Upper lobe of left lung (tissue), 6 donors: ENCODE data around the gene AGBL4. TPM values are rescaled to one million over a fixed set of nuclear protein-coding genes. Genes with fewer than 3 reads are reported as not detected.
A peak's percentile ranks its signal among the peaks of the same experiment; 100 is the strongest.

Experiments used
- ATAC-seq, 2 donors: fragments of 200-7000 bp; cut with Tn5 transposase; one replicate each; pipeline ENCODE4 v1.9.1; 2022; ENCODE audit warnings: mild to moderate bottlenecking in 2 of 2, moderate library complexity in 2 of 2; ENCODE audit not compliant: low FRiP score in 2 of 2
- DNase-seq, 2 donors: peaks; one replicate each; pipeline ENCODE4 v3.0.0-alpha.2; 2019 to 2020
- H3K27ac ChIP-seq, 4 donors: fragments of 200-600 bp; sonication (generic); one replicate each; pipeline ENCODE4 v1.5.1; 2016 to 2019
- H3K27me3 ChIP-seq, 4 donors: fragments of 200-600 bp; sonication (generic); one replicate each; pipeline ENCODE4 v1.5.1; 2017 to 2019
- H3K36me3 ChIP-seq, 4 donors: fragments of 200-600 bp; sonication (generic); one replicate each; pipeline ENCODE4 v1.5.1; 2016 to 2019
- H3K4me1 ChIP-seq, 4 donors: fragments of 200-600 bp; sonication (generic); one replicate each; pipeline ENCODE4 v1.5.1; 2018 to 2019
- H3K4me3 ChIP-seq, 4 donors: fragments of 200-600 bp; sonication (generic); one replicate each; pipeline ENCODE4 v1.5.1; 2017 to 2019; ENCODE audit warnings: mild to moderate bottlenecking in 2 of 4, moderate library complexity in 1 of 4
- H3K9me3 ChIP-seq, 4 donors: fragments of 200-600 bp; sonication (generic); one replicate each; pipeline ENCODE4 v1.5.1; 2018 to 2019
- CTCF ChIP-seq, 6 experiments: fragments of 450-650 bp in 4 of 6; fragments of 200-600 bp in 2 of 6; sonication (generic) in 2 of 6; IDR thresholded peaks; one replicate each; pipeline ENCODE4 v1.5.1; 2016 to 2019; ENCODE audit warnings: antibody characterized with exemption in 6 of 6
- EP300 ChIP-seq, 4 donors: sonication (generic); formaldehyde crosslinking; IDR thresholded peaks; one replicate each; pipeline ENCODE4 v1.5.1; 2017; ENCODE audit warnings: antibody characterized with exemption in 4 of 4, control low read depth in 2 of 4
- POLR2A ChIP-seq, 4 donors: fragments of 450-650 bp; IDR thresholded peaks; one replicate each; pipeline ENCODE4 v1.5.1; 2016 to 2017; ENCODE audit warnings: antibody characterized with exemption in 4 of 4, mild to moderate bottlenecking in 2 of 4
- POLR2AphosphoS5 ChIP-seq, 2 donors: sonication (generic); formaldehyde crosslinking; IDR thresholded peaks; one replicate each; pipeline ENCODE4 v1.5.1; 2017; ENCODE audit warnings: antibody characterized with exemption in 2 of 2
- WGBS, 2 donors: methylation state at CpG; one replicate each; pipeline ENCODE4 v1.1.5; 2017 to 2018; 5-methylcytosine and 5-hydroxymethylcytosine counted together
- total RNA-seq, 6 donors: library from RNA; depleted of rRNA in 4 of 6; stranded (reverse); fragments of >200 nt in 4 of 6; gene quantifications; one replicate each; pipeline versions ENCODE4 v1.1.0 to v1.2.1, GENCODE V29; 2016 to 2021
- donor health status: DM: no; HTN: no; CAD: no; lungs with moderate emphysema.
- donor health status: DM: no; HTN: yes; CAD: no; lungs with severe emphysema.

The AGBL4 gene
- total RNA-seq, 6 donors from 2014 or later, result 0.57 to 10.5 (median 1.5) TPM

- no peak overlapping the region for H3K4me3 ChIP-seq
- no peak for DNase-seq
- no peaks in the 10 kb centered on the region for H3K27me3 ChIP-seq
- H3K4me1 ChIP-seq, result peaks cover 0 to 5% (median 0%) of the 10 kb centered on the region in 4 donors
- H3K9me3 ChIP-seq, result no peaks in the 10 kb centered on the region
- no peak for ATAC-seq
- H3K36me3 ChIP-seq, result no peaks in the 10 kb centered on the region
- H3K27ac ChIP-seq, result no peak overlapping the region
- TF ChIP-seq EP300 (IDR thresholded peaks at IDR 0.05) (no peak), CTCF (IDR thresholded peaks at IDR 0.05) (no peak), POLR2AphosphoS5 (IDR thresholded peaks at IDR 0.05) (no peak), POLR2A (IDR thresholded peaks at IDR 0.05) (no peak)
- WGBS, 2 donors, result 89 to 90% methylated on average over 5 of the region's 5 CpGs
Observed at GRCh38 chr1:48943826-48944225, 1079.9 kb downstream of the AGBL4 start.

GRCh38 chr1:48943393-48943792, 1080.4 kb downstream of the AGBL4 start:
- ATAC-seq (no peak), DNase-seq (no peak)
- no peaks in the 10 kb centered on the region for H3K27me3 ChIP-seq
- no peaks in the 10 kb centered on the region for H3K9me3 ChIP-seq
- H3K27ac ChIP-seq, result no peak overlapping the region
- WGBS, 2 donors, result 95 to 100% methylated on average over 1 of the region's 1 CpG
- no peaks in the 10 kb centered on the region for H3K36me3 ChIP-seq
- H3K4me3 ChIP-seq, result no peak overlapping the region
- peaks cover 0 to 5% (median 0%) of the 10 kb centered on the region in 4 donors for H3K4me1 ChIP-seq
- no peak for TF ChIP-seq CTCF (IDR thresholded peaks at IDR 0.05)
- no peak for TF ChIP-seq POLR2A (IDR thresholded peaks at IDR 0.05)
- TF ChIP-seq POLR2AphosphoS5 (IDR thresholded peaks at IDR 0.05), result no peak
- TF ChIP-seq EP300 (IDR thresholded peaks at IDR 0.05), result no peak

GRCh38 chr1:48940962-48941732, 1082.6 kb downstream of the AGBL4 start:
- ATAC-seq (peak in 1 of 2 donors; percentile 73), DNase-seq (no peak)
- Histone ChIP-seq H3K4me1 (peaks cover 0 to 5% (median 0%) of the 10 kb centered on the region in 4 donors), H3K9me3 (no peaks in the 10 kb centered on the region), H3K36me3 (no peaks in the 10 kb centered on the region), H3K4me3 (no peak overlapping the region), H3K27me3 (no peaks in the 10 kb centered on the region), H3K27ac (no peak overlapping the region)
- TF ChIP-seq CTCF (IDR thresholded peaks at IDR 0.05), result peak in 1 of 6 experiments; percentile 14
- no peak for TF ChIP-seq POLR2A (IDR thresholded peaks at IDR 0.05)

GRCh38 chr1:48940354-48940753, 1083.4 kb downstream of the AGBL4 start:
- no peaks in the 10 kb centered on the region for H3K9me3 ChIP-seq
- no peak overlapping the region for H3K4me3 ChIP-seq
- TF ChIP-seq POLR2A (IDR thresholded peaks at IDR 0.05), result no peak
- TF ChIP-seq CTCF (IDR thresholded peaks at IDR 0.05), result no peak
- no peak for TF ChIP-seq POLR2AphosphoS5 (IDR thresholded peaks at IDR 0.05)
- TF ChIP-seq EP300 (IDR thresholded peaks at IDR 0.05), result no peak
- no peaks in the 10 kb centered on the region for H3K27me3 ChIP-seq
- DNase-seq (no peak), ATAC-seq (no peak)
- H3K36me3 ChIP-seq, result no peaks in the 10 kb centered on the region
- H3K4me1 ChIP-seq, result peaks cover 0 to 5% (median 0%) of the 10 kb centered on the region in 4 donors
- no peak overlapping the region for H3K27ac ChIP-seq
- 89 to 98% methylated on average over 2 of the region's 2 CpGs for WGBS, 2 donors

- H3K27me3 ChIP-seq, result no peaks in the 10 kb centered on the region
- no peak for ATAC-seq
- no peaks in the 10 kb centered on the region for H3K36me3 ChIP-seq
- H3K4me3 ChIP-seq, result no peak overlapping the region
- H3K9me3 ChIP-seq, result no peaks in the 10 kb centered on the region
- no peak overlapping the region for H3K27ac ChIP-seq
- no peak for DNase-seq
- 87 to 89% methylated on average over 6 of the region's 6 CpGs for WGBS, 2 donors
- no peak for TF ChIP-seq EP300 (IDR thresholded peaks at IDR 0.05)
- TF ChIP-seq POLR2A (IDR thresholded peaks at IDR 0.05), result no peak
- TF ChIP-seq CTCF (IDR thresholded peaks at IDR 0.05), result no peak
- TF ChIP-seq POLR2AphosphoS5 (IDR thresholded peaks at IDR 0.05), result no peak
- H3K4me1 ChIP-seq, result peaks cover 0 to 5% (median 0%) of the 10 kb centered on the region in 4 donors
Observed at GRCh38 chr1:48939828-48940227, 1083.9 kb downstream of the AGBL4 start.
